Measurements from ENCODE around the gene TRPT1. TPM values are rescaled to one million over a fixed set of nuclear protein-coding genes. Genes with fewer than 3 reads are reported as not detected.

Gene TRPT1
- total and polyA plus RNA-seq, 9 of the 15 experiments (the other 6 are each of a cell fraction or from before 2014, with no cell fraction given) = 4.6 to 41.7 (median 23.1) TPM

DNA sequence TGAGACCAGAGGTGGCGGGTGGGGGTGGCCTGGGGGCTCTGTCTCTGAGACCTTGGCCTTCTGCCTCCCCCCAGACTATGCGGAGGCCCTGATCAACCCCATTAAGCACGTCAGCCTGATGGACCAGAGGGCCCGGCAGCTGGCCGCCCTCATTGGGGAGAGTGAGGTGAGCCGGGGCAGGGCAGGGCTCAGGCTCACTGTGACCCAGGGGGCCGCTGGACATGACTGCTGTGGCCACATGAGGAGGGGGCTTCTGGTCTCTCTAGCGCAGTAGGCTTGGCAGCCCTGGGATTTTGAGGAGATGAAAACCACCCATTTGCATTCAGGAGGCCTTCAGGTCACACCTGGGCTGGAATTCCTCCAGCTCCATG lies 37.9 kb upstream of the TRPT1 start:
- H3K79me2 ChIP-seq (ENCODE audit: control insufficient read depth, insufficient read depth, low read length) = peaks cover 10% of the 10 kb centered on the region; the same call in 2 of the 3 replicates
- ATAC-seq (no peak), FAIRE-seq (no peak), DNase-seq (ENCODE audit: extremely low read depth in 1 of 4, low spot score in 3 of 4) (no peak)
- ChIA-PET CTCF (ENCODE audit: low intra/inter-chr PET ratio) (no interaction called here), POLR2A (interaction anchor here (0.6 to 2.4 kb wide), 6 partner anchors 8 to 59 kb away, joined by 3 to 7 read pairs (median 4); partner anchors contain the start of genes PLCB3 and PPP1R14B)
- no peak overlapping the region for H3K4me2 ChIP-seq (ENCODE audit: insufficient read depth, low read length)
- intact Hi-C loops (cut with micrococcal nuclease) = no loop called here
- H2AFZ ChIP-seq (ENCODE audit: low read depth, low read length) = no peak overlapping the region
- WGBS (ENCODE audit: insufficient coverage, low coverage, missing lambda C conversion rate) = 94% methylated on average over 7 of the region's 8 CpGs
- no TSS peak for BruUV-seq (replicated peaks)
- peaks cover 3% of the 10 kb centered on the region for H3K9me1 ChIP-seq (ENCODE audit: control insufficient read depth, insufficient read depth, low read length)
- no peak overlapping the region for H3K27ac ChIP-seq (ENCODE audit: extremely low read depth, low read depth, low read length)
- in situ Hi-C loops (cut with MboI) = no loop called here
- H3K27me3 ChIP-seq (ENCODE audit: control insufficient read depth in 2 of 2, insufficient read depth in 2 of 2, low read length in 2 of 2) = no peaks in the 10 kb centered on the region
- H3K36me3 ChIP-seq (ENCODE audit: control insufficient read depth, insufficient read depth, low read length) = peaks cover 86% of the 10 kb centered on the region
- H3K4me3 ChIP-seq = no peak overlapping the region
- H3K9me3 ChIP-seq (replicated peaks; ENCODE audit: control insufficient read depth, insufficient read depth, low read depth, low read length) = no peaks in the 10 kb centered on the region
- H4K20me1 ChIP-seq (replicated peaks; ENCODE audit: control insufficient read depth, insufficient read depth, low read length) = 0 out of 2 replicates have a peak, but pooled peaks cover 4% of the 10 kb centered on the region
- H3K9ac ChIP-seq (ENCODE audit: insufficient read depth in 1 of 2, low read depth in 2 of 2, low read length in 2 of 2) = peak overlapping the region in 1 of 2 experiments; percentile 18; a peak in 1 of 4 replicates
- peaks cover 14 to 51% of the 10 kb centered on the region in 2 experiments for H3K4me1 ChIP-seq (replicated peaks in 1 of 2; ENCODE audit: control insufficient read depth in 2 of 2, insufficient read depth in 2 of 2, low read length in 2 of 2)
- TF ChIP-seq BRD9 (IDR thresholded peaks at IDR 0.05; ENCODE audit: low read depth, partially characterized antibody) (no peak), MECOM (CRISPR knock-in tag; IDR thresholded peaks at IDR 0.05) (no peak), ZNF184 (CRISPR knock-in tag; IDR thresholded peaks at IDR 0.05) (no peak), TRIM24 (IDR thresholded peaks at IDR 0.05) (no peak), STAT5B (CRISPR knock-in tag; IDR thresholded peaks at IDR 0.05) (no peak), FOXO4 (CRISPR knock-in tag; IDR thresholded peaks at IDR 0.05) (no peak), TOE1 (IDR thresholded peaks at IDR 0.05; ENCODE audit: borderline replicate concordance) (no peak), TOE1 (CRISPR knock-in tag; IDR thresholded peaks at IDR 0.05; ENCODE audit: borderline replicate concordance, low read depth) (no peak), HSF4 (CRISPR knock-in tag; IDR thresholded peaks at IDR 0.05; ENCODE audit: borderline replicate concordance) (no peak), SFPQ (IDR thresholded peaks at IDR 0.05; ENCODE audit: low read depth, low read length) (no peak)
- TF ChIP-seq, protein P1, sequence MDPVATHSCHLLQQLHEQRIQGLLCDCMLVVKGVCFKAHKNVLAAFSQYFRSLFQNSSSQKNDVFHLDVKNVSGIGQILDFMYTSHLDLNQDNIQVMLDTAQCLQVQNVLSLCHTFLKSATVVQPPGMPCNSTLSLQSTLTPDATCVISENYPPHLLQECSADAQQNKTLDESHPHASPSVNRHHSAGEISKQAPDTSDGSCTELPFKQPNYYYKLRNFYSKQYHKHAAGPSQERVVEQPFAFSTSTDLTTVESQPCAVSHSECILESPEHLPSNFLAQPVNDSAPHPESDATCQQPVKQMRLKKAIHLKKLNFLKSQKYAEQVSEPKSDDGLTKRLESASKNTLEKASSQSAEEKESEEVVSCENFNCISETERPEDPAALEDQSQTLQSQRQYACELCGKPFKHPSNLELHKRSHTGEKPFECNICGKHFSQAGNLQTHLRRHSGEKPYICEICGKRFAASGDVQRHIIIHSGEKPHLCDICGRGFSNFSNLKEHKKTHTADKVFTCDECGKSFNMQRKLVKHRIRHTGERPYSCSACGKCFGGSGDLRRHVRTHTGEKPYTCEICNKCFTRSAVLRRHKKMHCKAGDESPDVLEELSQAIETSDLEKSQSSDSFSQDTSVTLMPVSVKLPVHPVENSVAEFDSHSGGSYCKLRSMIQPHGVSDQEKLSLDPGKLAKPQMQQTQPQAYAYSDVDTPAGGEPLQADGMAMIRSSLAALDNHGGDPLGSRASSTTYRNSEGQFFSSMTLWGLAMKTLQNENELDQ (CRISPR knock-in tag; IDR thresholded peaks at IDR 0.05; ENCODE audit: borderline replicate concordance) = no peak
- TF ChIP-seq, protein P2, sequence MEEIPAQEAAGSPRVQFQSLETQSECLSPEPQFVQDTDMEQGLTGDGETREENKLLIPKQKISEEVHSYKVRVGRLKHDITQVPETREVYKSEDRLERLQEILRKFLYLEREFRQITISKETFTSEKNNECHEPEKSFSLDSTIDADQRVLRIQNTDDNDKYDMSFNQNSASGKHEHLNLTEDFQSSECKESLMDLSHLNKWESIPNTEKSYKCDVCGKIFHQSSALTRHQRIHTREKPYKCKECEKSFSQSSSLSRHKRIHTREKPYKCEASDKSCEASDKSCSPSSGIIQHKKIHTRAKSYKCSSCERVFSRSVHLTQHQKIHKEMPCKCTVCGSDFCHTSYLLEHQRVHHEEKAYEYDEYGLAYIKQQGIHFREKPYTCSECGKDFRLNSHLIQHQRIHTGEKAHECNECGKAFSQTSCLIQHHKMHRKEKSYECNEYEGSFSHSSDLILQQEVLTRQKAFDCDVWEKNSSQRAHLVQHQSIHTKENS (CRISPR knock-in tag; IDR thresholded peaks at IDR 0.05) = no peak
